Small intestine (tissue), 7 donors: Measurements from ENCODE around the gene VEGFC. TPM values are rescaled to one million over a fixed set of nuclear protein-coding genes. Genes with fewer than 3 reads are reported as not detected.

Experiments used
- DNase-seq, 2 donors: peaks; one replicate each; pipeline versions ENCODE4 v3.0.0 to v3.0.0-alpha.2; 2013
- FAIRE-seq: peaks from 2 replicates; lab custom pipeline; 2012; peaks lifted over from hg19 to GRCh38; lab: Jason Lieb, UNC
- H3K27ac ChIP-seq, 3 donors: one replicate each; pipeline ENCODE4 v1.5.1; 2013; ENCODE audit warnings: low read length in 2 of 3, mild to moderate bottlenecking in 2 of 3, control low read depth in 1 of 3, inconsistent platforms in 1 of 3, low read depth in 1 of 3, moderate library complexity in 1 of 3
- H3K27me3 ChIP-seq, 3 donors: one replicate each; pipeline ENCODE4 v1.6.1; 2013; ENCODE audit warnings: low read length in 3 of 3, inconsistent platforms in 1 of 3; ENCODE audit not compliant: control insufficient read depth in 3 of 3, insufficient read depth in 3 of 3
- H3K36me3 ChIP-seq, 3 donors: one replicate each; pipeline ENCODE4 v1.6.1; 2013; ENCODE audit warnings: low read length in 3 of 3, inconsistent platforms in 1 of 3, low read depth in 1 of 3, mild to moderate bottlenecking in 1 of 3, moderate library complexity in 1 of 3; ENCODE audit not compliant: control insufficient read depth in 3 of 3, insufficient read depth in 2 of 3
- H3K4me1 ChIP-seq, 3 donors: one replicate each; pipeline ENCODE4 v1.6.1; 2013; ENCODE audit warnings: low read length in 2 of 3, inconsistent platforms in 1 of 3, low read depth in 1 of 3, mild to moderate bottlenecking in 1 of 3, moderate library complexity in 1 of 3; ENCODE audit not compliant: control insufficient read depth in 3 of 3, insufficient read depth in 2 of 3
- H3K4me3 ChIP-seq, 3 donors: one replicate each; pipeline ENCODE4 v1.5.1; 2013; ENCODE audit warnings: low read length in 3 of 3, control low read depth in 1 of 3, inconsistent platforms in 1 of 3, low read depth in 1 of 3, mild to moderate bottlenecking in 1 of 3, moderate library complexity in 1 of 3
- H3K9me3 ChIP-seq, 2 donors: one replicate each; pipeline ENCODE4 v1.6.1; 2013; ENCODE audit warnings: low read depth in 1 of 2, low read length in 1 of 2; ENCODE audit not compliant: control insufficient read depth in 2 of 2, insufficient read depth in 1 of 2
- WGBS, 3 donors: extraction: QIAGEN DNeasy Blood & Tissue Kit; methylation state at CpG; one replicate each; pipeline ENCODE4 v1.1.7; 2013; 5-methylcytosine and 5-hydroxymethylcytosine counted together
- polyA plus RNA-seq, 4 donors: library from polyadenylated mRNA; stranded (reverse) in 3 of 4; unstranded in 1 of 4; fragments of 200-250 nt in 3 of 4; fragments of 120-200 nt in 1 of 4; gene quantifications; one replicate each; pipeline versions ENCODE4 v1.2.1 to v1.2.3, GENCODE V29; 2013
- donor health status: healthy with polysubstance abuse.
- donor health status: control.
- donor health status: control.
- donor health status: Bipolar disorder and iron deficiency.
- donor health status: healthy.

The VEGFC gene
- polyA plus RNA-seq, 4 donors = 0.81 to 9.1 (median 4.3) TPM; not detected in 1

GRCh38 chr4:176833400-176834175 lies 40.9 kb upstream of the VEGFC start:
- no peaks in the 10 kb centered on the region for H3K36me3 ChIP-seq
- no peak for DNase-seq
- no peaks in the 10 kb centered on the region for H3K4me1 ChIP-seq
- WGBS, 3 donors = 61 to 72% (median 65%) methylated on average over 4 of the region's 4 CpGs
- H3K9me3 ChIP-seq = no peaks in the 10 kb centered on the region
- no peaks in the 10 kb centered on the region for H3K27me3 ChIP-seq
- no peak overlapping the region for H3K27ac ChIP-seq
- H3K4me3 ChIP-seq = no peak overlapping the region
- FAIRE-seq = no peak

- Histone ChIP-seq H3K27ac (no peak overlapping the region), H3K4me3 (no peak overlapping the region), H3K36me3 (no peaks in the 10 kb centered on the region), H3K4me1 (no peaks in the 10 kb centered on the region), H3K9me3 (no peaks in the 10 kb centered on the region), H3K27me3 (no peaks in the 10 kb centered on the region)
- WGBS, 3 donors = 74 to 80% (median 78%) methylated on average over 6 of the region's 6 CpGs
- no peak for FAIRE-seq
- no peak for DNase-seq
Observed at GRCh38 chr4:176830971-176831370, 38.2 kb upstream of the VEGFC start.

- FAIRE-seq = no peak
Observed at GRCh38 chr4:176825586-176825985, 32.9 kb upstream of the VEGFC start.

GRCh38 chr4:176824645-176825366 lies 32.1 kb upstream of the VEGFC start:
- FAIRE-seq (no peak), DNase-seq (no peak)
- no peaks in the 10 kb centered on the region for H3K27me3 ChIP-seq
- H3K27ac ChIP-seq = no peak overlapping the region
- H3K9me3 ChIP-seq = no peaks in the 10 kb centered on the region
- no peak overlapping the region for H3K4me3 ChIP-seq
- no peaks in the 10 kb centered on the region for H3K36me3 ChIP-seq
- H3K4me1 ChIP-seq = no peaks in the 10 kb centered on the region
- WGBS, 3 donors = 74 to 77% (median 74%) methylated on average over 2 of the region's 2 CpGs

More at GRCh38 chr4:176825586-176825985, 32.9 kb upstream of the VEGFC start:
- no peak for DNase-seq
- Histone ChIP-seq H3K36me3 (no peaks in the 10 kb centered on the region), H3K4me3 (no peak overlapping the region), H3K27ac (no peak overlapping the region), H3K27me3 (no peaks in the 10 kb centered on the region), H3K4me1 (no peaks in the 10 kb centered on the region), H3K9me3 (no peaks in the 10 kb centered on the region)

GRCh38 chr4:176818531-176818930 lies 25.8 kb upstream of the VEGFC start:
- Histone ChIP-seq H3K36me3 (no peaks in the 10 kb centered on the region), H3K27ac (no peak overlapping the region), H3K9me3 (no peaks in the 10 kb centered on the region), H3K27me3 (no peaks in the 10 kb centered on the region), H3K4me1 (no peaks in the 10 kb centered on the region), H3K4me3 (no peak overlapping the region)
- FAIRE-seq (no peak), DNase-seq (no peak)
- 65 to 88% (median 74%) methylated on average over 1 of the region's 1 CpG for WGBS, 3 donors

GRCh38 chr4:176817204-176817603 lies 24.5 kb upstream of the VEGFC start:
- Histone ChIP-seq H3K36me3 (no peaks in the 10 kb centered on the region), H3K27me3 (no peaks in the 10 kb centered on the region), H3K4me3 (no peak overlapping the region), H3K9me3 (no peaks in the 10 kb centered on the region), H3K4me1 (no peaks in the 10 kb centered on the region), H3K27ac (no peak overlapping the region)
- 59 to 80% (median 67%) methylated on average over 2 of the region's 2 CpGs for WGBS, 3 donors
- FAIRE-seq (no peak), DNase-seq (no peak)

- H3K4me1 ChIP-seq = no peaks in the 10 kb centered on the region
- DNase-seq (no peak), FAIRE-seq (no peak)
- no peaks in the 10 kb centered on the region for H3K27me3 ChIP-seq
- H3K36me3 ChIP-seq = no peaks in the 10 kb centered on the region
- no peak overlapping the region for H3K4me3 ChIP-seq
- WGBS, 3 donors = 84 to 89% (median 88%) methylated on average over 6 of the region's 6 CpGs
- H3K27ac ChIP-seq = no peak overlapping the region
- H3K9me3 ChIP-seq = no peaks in the 10 kb centered on the region
Observed at GRCh38 chr4:176814770-176815169, 22.0 kb upstream of the VEGFC start.

GRCh38 chr4:176810481-176811249 lies 17.9 kb upstream of the VEGFC start:
- Histone ChIP-seq H3K36me3 (no peaks in the 10 kb centered on the region), H3K9me3 (peaks cover 0 to 4% of the 10 kb centered on the region in 2 donors), H3K27me3 (no peaks in the 10 kb centered on the region), H3K4me1 (no peaks in the 10 kb centered on the region), H3K27ac (no peak overlapping the region), H3K4me3 (no peak overlapping the region)
- 43 to 54% (median 49%) methylated on average over 3 of the region's 3 CpGs for WGBS, 3 donors
- FAIRE-seq (no peak), DNase-seq (no peak)
